NCI-H460 (cell line): ENCODE data around the gene APBA2. TPM values are rescaled to one million over a fixed set of nuclear protein-coding genes. Genes with fewer than 3 reads are reported as not detected.

ENCODE experiments used
- DNase-seq: peaks from one replicate; pipeline ENCODE4 v3.0.0-alpha.2; 2016; ENCODE audit warnings: low read depth; ENCODE audit errors: extremely low read depth
- total RNA-seq: library from RNA; depleted of rRNA; stranded (reverse); fragments of >200 nt; shearing (Covaris generic); gene quantifications from 2 replicates; pipeline ENCODE4 v1.2.3, GENCODE V29; 2014

Gene APBA2
- total RNA-seq, 1 experiment from 2014 or later, result 20.5 TPM

- no peak for DNase-seq
Observed at GRCh38 chr15:29046977-29047376, 161.2 kb downstream of the APBA2 start.

GRCh38 chr15:29048011-29048410, 162.2 kb downstream of the APBA2 start:
- no peak for DNase-seq

- no peak for DNase-seq
Observed at GRCh38 chr15:29050870-29051269, 165.1 kb downstream of the APBA2 start.

- DNase-seq, result no peak
Observed at GRCh38 chr15:29051422-29051821, 165.6 kb downstream of the APBA2 start.

GRCh38 chr15:29053006-29053405, 167.2 kb downstream of the APBA2 start:
- no peak for DNase-seq

GRCh38 chr15:29053661-29054131, 167.9 kb downstream of the APBA2 start:
- DNase-seq, result no peak

- DNase-seq, result no peak
Observed at GRCh38 chr15:29054171-29055045, 168.6 kb downstream of the APBA2 start.

GRCh38 chr15:29055876-29056275, 170.1 kb downstream of the APBA2 start:
- DNase-seq, result no peak

- DNase-seq, result no peak
Observed at GRCh38 chr15:29056839-29057450, 171.2 kb downstream of the APBA2 start.

GRCh38 chr15:29057856-29058255, 172.1 kb downstream of the APBA2 start:
- no peak for DNase-seq

GRCh38 chr15:29058903-29059539, 173.2 kb downstream of the APBA2 start:
- DNase-seq, result no peak

- no peak for DNase-seq
Observed at GRCh38 chr15:29059871-29060640, 174.3 kb downstream of the APBA2 start.

- DNase-seq, result no peak
Observed at GRCh38 chr15:29061746-29062145, 176.0 kb downstream of the APBA2 start.

GRCh38 chr15:29062179-29062591, 176.4 kb downstream of the APBA2 start:
- no peak for DNase-seq

- DNase-seq, result no peak
Observed at GRCh38 chr15:29062626-29063025, 176.9 kb downstream of the APBA2 start.

- DNase-seq, result no peak
Observed at GRCh38 chr15:29063646-29064045, 177.9 kb downstream of the APBA2 start.

- no peak for DNase-seq
Observed at GRCh38 chr15:29064290-29064689, 178.5 kb downstream of the APBA2 start.

- DNase-seq, result no peak
Observed at GRCh38 chr15:29064731-29065130, 179.0 kb downstream of the APBA2 start.

GRCh38 chr15:29065571-29065970, 179.8 kb downstream of the APBA2 start:
- DNase-seq, result no peak

- no peak for DNase-seq
Observed at GRCh38 chr15:29066310-29066709, 180.5 kb downstream of the APBA2 start.

- no peak for DNase-seq
Observed at GRCh38 chr15:29066838-29067237, 181.1 kb downstream of the APBA2 start.
